Raji (cell line): ENCODE data around the gene RPTOR.

Source experiments
- POLR2A ChIP-seq: IDR thresholded peaks from 2 replicates; pipeline ENCODE4 v1.6.1; 2011; ENCODE audit warnings: low read depth, low read length, control low read depth; ENCODE audit not compliant: insufficient read depth

Gene RPTOR

GRCh38 chr17:80829166-80829813 is 284.7 kb downstream of the RPTOR start:
- TF ChIP-seq POLR2A = no peak

GRCh38 chr17:80830020-80830780 is 285.6 kb downstream of the RPTOR start:
- no peak for TF ChIP-seq POLR2A

- TF ChIP-seq POLR2A = no peak
These were observed 286.9 kb downstream of the RPTOR start for GRCh38 chr17:80831491-80831890.

GRCh38 chr17:80832266-80832676 is 287.6 kb downstream of the RPTOR start:
- no peak for TF ChIP-seq POLR2A

GRCh38 chr17:80832888-80833583 is 288.4 kb downstream of the RPTOR start:
- TF ChIP-seq POLR2A = no peak

GRCh38 chr17:80833952-80834892 is 289.6 kb downstream of the RPTOR start:
- no peak for TF ChIP-seq POLR2A

- TF ChIP-seq POLR2A = no peak
These were observed 290.2 kb downstream of the RPTOR start for GRCh38 chr17:80834893-80835275.

- TF ChIP-seq POLR2A = no peak
These were observed 291.4 kb downstream of the RPTOR start for GRCh38 chr17:80835816-80836657.

- TF ChIP-seq POLR2A = no peak
These were observed 292.0 kb downstream of the RPTOR start for GRCh38 chr17:80836658-80836965.

GRCh38 chr17:80836971-80837481 is 292.4 kb downstream of the RPTOR start:
- no peak for TF ChIP-seq POLR2A

GRCh38 chr17:80837711-80838110 is 293.1 kb downstream of the RPTOR start:
- TF ChIP-seq POLR2A = no peak

GRCh38 chr17:80838311-80839025 is 293.8 kb downstream of the RPTOR start:
- no peak for TF ChIP-seq POLR2A

- TF ChIP-seq POLR2A = no peak
These were observed 294.3 kb downstream of the RPTOR start for GRCh38 chr17:80839026-80839345.
